Subcutaneous preadipocyte (primary cell): ENCODE measurements around the gene NEDD9. TPM values are rescaled to one million over a fixed set of nuclear protein-coding genes. Genes with fewer than 3 reads are reported as not detected.

Experiments used
- small RNA-seq: library from RNA; depleted of rRNA; stranded (forward); fragments of <200 nt; gene quantifications from one replicate; pipeline ENCODE3, GENCODE V24; 2012
- total RNA-seq: library from RNA; depleted of rRNA; stranded (reverse); fragments of >200 nt; gene quantifications from 2 replicates; pipeline ENCODE4 v1.2.3, GENCODE V29; 2012

Gene NEDD9, protein sequence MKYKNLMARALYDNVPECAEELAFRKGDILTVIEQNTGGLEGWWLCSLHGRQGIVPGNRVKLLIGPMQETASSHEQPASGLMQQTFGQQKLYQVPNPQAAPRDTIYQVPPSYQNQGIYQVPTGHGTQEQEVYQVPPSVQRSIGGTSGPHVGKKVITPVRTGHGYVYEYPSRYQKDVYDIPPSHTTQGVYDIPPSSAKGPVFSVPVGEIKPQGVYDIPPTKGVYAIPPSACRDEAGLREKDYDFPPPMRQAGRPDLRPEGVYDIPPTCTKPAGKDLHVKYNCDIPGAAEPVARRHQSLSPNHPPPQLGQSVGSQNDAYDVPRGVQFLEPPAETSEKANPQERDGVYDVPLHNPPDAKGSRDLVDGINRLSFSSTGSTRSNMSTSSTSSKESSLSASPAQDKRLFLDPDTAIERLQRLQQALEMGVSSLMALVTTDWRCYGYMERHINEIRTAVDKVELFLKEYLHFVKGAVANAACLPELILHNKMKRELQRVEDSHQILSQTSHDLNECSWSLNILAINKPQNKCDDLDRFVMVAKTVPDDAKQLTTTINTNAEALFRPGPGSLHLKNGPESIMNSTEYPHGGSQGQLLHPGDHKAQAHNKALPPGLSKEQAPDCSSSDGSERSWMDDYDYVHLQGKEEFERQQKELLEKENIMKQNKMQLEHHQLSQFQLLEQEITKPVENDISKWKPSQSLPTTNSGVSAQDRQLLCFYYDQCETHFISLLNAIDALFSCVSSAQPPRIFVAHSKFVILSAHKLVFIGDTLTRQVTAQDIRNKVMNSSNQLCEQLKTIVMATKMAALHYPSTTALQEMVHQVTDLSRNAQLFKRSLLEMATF
- 0.20 TPM in 1 of 2 replicates, not detected in the other for total RNA-seq

DNA sequence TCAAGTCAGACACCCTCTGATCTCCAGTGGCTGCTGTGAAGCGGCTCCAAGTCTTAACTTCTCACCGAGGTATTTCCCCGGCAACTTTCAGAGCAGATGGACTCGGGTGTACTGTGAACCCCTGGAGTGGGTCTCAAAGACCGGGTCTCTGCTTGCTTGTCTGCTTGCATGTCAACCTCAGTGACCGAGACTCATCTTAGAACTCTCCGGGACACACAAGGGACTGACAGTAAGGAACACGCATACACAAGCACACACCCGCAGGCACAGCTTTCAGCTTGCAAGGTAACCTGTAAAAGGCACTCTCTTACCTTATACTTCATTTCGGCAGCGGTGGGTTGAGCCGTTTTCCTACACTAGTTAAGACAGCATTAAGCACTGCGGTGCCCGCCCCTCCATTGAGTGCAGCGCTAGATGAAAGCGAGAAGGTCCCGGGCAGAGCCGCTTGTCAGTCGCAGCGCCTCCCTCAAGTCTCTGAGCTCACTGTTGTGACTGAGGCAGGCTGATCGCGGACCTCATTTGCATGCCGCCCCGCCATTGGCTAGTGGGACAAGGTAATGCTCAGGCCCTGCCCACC is at the start of gene NEDD9:
Gene NEDD9 (minus strand): TSS at position 476 of the 577 bp plus-strand sequence. CDS start 153 bp downstream, at position 323.

Small RNA genes lying within 50 kb of the gene (small RNA-seq; reads per million reads assigned to genes)
- gene AL136139.1: not detected

Other genes with a start within 250 kb of the NEDD9 start
- under 0.01 and 0.39 TPM in 2 replicates for gene ELOVL2, start 188.4 kb downstream of the NEDD9 start, total RNA-seq
- gene SMIM13, start 138.8 kb downstream of the NEDD9 start, total RNA-seq: 5.1 and 6.6 TPM in 2 replicates
- not detected in 2 replicates for gene ERVFRD-1, start 120.9 kb downstream of the NEDD9 start, total RNA-seq